ENCODE results near the gene HOXB7.

HOXB7 gene

DNA sequence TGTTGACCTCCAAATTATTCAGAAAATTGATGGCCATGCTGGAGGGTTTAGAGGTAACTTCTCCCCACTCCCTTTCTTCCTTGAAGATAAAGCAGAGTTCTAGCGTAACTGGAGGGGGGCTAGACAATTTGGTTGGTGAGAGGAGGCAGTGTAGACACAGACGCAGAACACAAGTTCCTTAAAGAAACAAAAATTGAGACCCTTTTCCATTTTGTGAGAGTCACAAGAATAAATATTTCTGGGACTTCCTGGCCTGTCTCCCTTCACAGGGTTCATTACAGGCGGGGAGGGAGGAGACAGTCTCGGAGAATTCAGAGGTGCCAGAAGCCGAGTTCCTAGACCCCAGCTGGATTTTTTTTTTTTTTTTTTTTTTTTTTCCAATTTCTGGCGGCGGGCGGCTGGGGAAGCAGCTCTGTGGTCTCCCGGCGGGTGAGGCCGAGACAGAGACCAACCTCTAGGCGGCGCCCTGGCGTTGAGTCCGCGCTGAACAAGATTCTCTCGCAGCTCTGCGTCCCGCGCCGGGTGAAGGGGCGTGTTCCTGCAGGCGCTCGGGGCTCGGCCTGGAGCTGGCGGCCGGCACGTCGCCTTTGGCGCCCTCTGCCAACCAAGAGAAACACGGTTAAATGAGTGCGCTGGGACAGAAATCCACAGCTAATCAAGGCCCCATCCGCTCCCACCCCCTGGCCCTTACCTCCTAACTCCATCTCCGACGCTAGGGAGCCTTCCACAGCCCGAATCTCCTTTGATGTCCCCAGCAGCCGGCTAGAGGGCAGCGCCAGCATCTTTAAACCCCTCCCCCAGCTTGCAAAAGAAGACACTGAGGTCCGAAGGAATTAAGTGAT is 25.6 kb upstream of the HOXB7 start:
- DNase-seq (ENCODE audit: low spot score): peak; percentile 82

DNA sequence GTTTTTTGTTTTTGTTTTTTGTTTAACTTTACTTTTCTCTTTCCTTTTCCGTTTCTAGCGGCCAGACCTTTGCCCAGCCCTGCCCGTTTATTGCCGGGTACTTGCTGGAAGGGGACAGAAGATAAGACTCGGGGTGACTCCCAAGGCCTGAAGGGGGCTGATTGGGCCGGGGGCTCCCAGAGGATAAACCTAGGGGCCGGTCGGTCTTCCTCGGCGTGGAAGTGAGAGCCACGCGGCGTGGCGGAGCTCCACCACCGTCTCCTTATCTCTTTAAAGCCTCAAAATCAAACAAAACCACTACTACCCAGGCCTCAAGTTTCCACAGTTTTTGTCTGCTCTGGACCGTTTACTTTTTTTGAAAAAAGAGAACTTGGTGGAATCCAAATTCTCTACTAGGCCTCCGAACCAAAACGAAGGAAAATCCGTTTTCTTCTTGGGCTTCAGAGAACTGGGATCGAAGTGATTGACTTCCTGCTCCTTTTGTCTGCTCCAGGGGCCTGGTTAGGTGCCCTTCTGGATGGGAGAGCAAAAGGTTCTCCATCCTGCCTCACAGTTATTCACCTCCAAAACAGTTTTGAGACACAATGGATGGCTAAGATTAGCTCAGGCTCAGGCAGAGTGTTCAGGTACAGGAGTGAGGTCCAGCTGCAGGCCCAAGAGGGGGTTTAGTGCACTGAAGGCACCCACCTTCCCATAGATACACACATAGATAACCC is 23.8 kb upstream of the HOXB7 start:
- no peak for DNase-seq (ENCODE audit: low spot score)

DNA sequence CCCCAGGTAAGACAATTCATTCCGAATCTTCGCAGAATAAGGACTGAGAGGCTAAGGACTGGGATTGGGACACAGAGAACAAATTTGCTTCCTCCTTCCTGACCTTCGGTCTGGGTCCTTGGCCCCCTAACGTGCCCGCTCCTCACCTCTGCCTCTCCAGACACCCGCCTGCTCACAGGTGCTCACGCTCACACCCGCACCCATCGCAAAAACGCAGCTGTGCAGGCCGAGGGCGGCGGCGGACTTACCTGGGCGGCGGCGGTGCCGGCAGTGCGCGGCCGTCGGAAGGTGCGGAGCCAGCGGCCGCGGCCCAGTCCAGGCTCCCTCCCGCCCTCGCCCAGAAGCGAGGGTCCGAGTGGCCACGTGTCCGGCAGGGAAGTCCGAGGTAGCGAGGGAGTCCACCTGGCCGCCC is 22.5 kb upstream of the HOXB7 start:
- DNase-seq (ENCODE audit: low spot score): no peak

DNA sequence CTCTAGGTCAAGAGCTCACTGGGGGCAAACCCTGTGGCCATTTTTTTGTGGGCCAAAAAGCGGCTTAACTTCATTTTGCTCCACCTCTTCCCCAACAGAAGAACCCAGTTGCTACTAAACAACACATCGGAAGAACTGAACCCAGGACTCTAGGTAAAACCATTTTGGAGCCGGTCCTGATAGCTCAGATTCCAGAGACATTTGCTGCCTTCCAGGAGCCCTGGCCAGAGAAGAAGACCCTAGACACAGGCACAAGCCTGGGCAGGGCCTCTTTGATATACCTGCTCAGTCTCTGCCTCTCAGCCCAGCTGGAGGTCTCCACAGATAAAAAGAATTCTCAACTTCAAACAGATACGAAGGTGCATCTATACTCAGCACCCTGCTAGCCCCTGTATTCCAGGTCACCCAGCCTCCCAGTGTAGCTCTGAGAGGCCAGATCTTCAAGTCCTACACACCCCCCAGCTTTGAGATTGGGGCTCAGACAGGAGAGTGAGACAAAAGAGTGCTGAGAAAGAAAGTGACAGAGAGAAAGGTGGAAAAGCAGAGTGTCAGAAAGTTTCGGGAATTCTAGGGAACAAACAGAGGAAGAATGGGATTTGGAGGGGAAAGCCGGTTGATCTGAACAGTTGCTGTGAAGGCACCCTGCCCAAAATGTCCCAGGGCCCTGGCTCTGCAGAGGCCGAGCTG is 21.9 kb upstream of the HOXB7 start:
- DNase-seq (ENCODE audit: low spot score): no peak

DNA sequence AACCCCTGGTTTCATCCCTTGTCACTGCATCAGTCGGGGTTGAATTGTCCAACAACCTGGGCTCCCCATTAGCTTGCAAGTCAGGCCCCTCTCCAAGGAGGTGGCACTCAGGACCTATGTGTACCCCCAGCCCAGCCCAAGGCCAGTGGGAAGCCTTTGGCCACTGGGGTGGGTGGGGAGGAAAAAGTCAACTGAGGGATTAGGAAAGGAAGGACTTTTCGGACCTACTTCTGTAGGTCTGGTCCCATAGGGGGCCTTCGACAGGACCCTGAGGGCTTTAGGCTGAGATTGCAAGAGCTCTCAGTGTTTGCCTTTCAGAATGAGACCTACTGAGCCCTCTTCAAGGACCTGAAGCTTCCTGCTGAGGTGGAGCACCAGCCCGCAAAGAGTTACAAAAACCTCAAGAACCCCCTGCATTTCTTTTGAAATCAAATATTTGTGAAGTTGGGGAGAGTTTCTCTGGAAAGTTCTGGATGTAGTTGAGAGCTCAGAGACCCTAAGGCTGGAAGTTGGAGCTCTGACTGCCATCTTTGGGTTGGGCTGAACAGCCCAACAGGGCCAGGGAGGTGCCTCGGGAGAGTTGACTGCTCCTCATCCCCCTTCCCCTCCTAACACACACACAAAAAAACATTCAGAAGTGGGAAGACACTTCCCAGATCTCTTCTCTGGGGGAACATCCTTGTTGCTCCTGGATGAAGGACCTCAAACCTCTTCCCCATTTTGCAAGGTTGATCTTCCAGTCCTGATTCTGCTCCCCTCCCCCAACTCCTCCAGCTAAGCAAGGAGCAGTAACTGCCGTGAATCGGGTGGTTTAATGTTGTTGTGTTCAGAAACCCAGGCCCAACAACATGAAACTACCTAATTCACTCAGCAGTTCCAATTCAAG is 21.1 kb upstream of the HOXB7 start:
- no peak for DNase-seq (ENCODE audit: low spot score)

DNA sequence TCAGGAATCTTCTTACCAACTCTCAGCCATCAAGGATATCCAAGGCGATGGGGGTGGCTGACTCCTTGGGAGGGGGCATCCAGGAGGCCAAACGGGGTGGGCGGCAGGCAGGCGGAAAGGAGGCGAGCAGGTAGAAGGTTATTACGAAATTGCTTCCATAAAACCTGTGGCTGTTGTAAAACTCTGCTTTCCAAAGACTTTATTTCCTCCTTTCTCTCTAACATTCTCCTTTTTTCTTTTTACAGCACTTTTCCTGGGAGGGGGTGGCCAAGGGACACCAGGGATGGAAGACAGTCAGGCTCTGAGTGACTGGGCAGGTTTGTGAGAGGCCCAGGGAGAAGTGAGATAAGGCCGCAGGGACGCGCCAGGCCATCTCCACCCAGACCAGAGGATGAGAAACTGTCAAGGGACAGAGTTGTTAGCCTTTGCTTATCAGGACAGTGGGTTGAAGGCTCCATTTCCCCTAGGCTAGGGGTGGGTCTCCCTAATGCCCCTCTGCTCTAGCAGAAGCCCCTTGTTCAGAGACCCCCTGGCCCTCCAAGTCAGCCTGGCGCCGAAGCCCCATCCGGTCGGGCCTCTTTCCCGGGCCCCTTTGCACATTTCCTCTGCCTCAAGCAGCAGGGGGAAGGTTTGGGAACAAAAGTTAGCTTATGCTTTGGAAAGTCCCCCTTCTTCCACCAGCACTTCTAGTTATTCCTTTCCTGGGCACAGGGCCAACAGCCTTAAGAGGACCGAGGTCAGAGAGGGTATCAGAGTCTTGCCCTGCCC is 20.3 kb upstream of the HOXB7 start:
- DNase-seq (ENCODE audit: low spot score): no peak

DNA sequence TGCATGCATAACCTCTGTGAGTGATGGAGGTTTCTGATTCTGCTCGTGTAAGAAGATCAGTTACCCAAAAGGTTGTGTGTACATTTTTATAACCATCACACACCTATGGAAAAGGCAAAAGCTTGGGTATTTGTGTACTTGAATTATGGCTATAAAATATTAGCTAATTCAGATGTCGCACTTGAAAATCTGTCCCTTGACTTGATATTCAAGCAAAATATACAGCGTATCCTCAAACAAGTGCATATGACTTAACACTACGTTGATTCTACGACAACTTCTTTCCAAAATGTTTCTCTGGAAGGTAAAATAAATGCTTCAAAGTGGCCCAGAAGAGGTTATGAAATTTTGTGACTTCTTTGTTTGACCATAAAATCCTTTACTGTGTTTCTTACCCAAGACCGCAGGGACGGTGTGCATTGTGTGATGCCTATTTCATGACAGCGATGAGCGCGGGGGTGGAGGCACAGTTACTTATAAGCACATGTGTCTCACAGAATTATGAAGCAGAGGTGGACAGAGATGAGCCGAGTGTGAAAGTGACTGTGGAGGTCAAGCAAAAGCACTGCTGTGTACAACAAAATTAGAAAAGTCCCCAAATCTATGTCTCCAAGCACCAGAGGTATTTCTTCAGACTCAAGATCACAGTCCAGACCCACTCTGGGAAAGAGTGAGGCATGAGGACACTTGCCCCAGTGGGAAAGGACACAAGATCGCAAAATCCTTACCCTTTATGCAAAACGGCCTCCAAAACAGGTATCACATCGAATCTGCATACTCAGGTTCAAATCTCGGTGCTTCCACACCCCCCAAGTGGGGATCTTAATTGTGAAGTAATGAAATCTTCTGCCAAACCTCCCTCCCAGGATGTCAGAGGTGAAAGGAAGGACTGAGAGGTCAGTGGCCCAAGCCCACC is 19.4 kb upstream of the HOXB7 start:
- no peak for DNase-seq (ENCODE audit: low spot score)

DNA sequence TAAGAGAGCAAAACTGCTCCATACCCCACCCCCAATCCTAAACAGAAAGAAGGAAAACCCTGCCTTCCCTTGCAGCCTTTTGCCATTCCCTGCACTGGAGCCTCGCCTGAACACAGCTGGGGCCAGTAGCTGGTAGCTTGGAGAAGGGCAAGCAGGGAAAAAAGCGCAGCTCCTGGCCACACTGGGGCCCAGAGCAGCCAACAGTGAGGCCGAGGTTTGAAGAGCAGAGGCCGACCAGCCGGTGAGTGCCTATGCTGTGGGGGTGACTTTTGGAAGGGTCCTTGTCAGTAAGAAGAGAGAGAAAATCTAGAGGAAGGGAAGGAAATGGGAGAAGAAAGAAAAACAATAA is 18.6 kb upstream of the HOXB7 start:
- DNase-seq (ENCODE audit: low spot score): no peak

DNA sequence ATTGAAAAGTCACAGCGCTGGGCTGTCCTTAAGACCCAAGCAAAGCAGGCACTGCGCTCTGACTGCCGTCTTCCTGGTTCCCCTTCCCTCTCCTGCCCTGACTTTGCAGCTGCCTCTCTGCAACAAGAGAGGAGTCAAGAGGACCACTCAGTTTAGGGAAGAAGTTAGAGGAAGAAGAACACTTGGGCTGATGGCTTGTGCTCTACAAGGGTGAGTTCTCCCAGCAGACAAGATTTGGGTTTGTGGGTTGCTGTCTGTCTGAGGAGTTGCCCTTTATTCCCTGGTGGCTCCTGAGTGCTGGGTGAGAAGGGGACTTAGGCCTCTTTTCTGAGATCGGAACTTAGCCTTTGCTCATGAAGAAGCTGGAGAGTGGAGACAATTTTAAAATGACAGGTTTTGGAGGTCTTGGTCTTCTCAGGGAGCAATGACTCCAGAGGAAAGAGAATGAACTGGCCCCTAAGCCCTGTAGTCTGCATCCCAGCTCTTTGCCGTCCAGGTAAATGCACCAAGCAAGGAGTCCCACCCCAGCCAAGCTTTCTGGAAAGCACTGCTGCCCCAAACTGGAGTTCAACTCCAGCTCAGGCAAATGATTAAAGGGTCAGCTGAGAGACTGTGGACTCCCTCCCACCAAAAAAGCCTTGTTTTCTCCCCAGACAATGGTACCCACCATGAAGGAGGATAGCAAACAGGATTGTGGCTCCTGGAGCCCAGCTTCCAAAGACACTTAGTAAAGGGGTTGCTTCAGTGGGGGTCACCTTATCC is 18.0 kb upstream of the HOXB7 start:
- no peak for DNase-seq (ENCODE audit: low spot score)

DNA sequence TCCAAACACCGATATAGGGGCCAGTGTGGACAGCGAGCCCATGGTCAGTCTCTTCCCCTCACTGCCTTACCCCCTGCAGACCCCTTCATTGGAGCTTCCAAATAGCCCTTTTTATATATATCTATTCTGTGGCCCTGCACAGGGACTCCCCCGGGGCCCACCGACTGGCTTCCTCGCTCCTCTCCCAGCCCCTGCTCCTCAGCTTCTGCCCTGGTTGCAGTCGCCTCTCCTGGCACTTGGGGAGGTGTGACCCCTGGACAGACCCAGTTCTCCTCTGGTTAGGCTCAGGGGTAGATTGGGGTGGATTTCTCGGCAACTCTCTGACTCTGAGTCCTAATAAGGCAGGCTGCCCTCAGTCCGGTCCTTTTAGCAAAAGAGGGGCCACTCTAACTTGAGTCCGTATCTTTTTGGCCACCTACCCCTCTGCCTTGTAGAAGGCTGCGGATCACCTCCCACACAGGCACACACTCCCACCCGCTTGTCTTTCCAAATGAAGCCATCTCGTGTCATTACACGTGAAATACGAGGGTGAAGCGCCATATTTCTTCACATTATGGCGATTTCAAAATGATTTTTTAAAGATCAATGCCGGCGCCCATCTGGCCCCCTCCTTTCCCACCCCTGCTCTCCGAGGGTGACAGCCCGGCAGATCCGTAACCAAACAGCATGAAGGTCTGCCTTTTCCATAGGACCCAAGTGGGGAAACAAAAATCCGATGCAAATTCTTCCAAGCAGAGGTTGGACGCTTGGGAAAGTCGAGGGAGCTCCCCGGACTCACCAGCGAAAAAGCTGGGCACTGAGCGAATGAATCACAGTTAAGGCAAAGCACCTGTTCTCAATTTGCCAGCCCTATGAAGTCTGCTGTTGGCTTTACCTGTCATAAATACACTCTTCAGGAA is 17.1 kb upstream of the HOXB7 start:
- no peak for DNase-seq (ENCODE audit: low spot score)

DNA sequence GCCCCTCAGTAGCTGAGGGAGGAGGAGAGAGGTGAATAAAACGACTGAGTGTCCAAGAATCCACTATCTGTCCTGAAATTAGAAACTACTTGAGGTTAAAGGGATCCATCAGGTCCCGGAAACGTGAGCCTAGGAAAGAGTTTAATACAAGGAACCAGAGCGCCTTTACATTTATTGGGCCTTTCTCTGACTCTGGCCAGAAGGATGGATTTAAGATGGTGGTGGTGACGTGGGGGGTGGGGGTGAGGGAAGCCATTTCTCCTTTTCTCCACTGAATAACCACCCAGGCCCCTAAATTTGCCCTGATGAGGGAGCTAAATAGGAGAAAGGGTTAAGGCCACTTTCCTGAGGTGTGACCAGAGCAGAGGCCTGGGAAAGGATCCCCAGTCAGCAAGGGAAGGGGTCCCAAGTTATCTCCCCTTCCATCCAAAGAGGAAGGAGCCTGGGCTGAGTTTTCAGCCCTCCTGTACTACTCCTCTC is 16.3 kb upstream of the HOXB7 start:
- DNase-seq (ENCODE audit: low spot score): no peak

DNA sequence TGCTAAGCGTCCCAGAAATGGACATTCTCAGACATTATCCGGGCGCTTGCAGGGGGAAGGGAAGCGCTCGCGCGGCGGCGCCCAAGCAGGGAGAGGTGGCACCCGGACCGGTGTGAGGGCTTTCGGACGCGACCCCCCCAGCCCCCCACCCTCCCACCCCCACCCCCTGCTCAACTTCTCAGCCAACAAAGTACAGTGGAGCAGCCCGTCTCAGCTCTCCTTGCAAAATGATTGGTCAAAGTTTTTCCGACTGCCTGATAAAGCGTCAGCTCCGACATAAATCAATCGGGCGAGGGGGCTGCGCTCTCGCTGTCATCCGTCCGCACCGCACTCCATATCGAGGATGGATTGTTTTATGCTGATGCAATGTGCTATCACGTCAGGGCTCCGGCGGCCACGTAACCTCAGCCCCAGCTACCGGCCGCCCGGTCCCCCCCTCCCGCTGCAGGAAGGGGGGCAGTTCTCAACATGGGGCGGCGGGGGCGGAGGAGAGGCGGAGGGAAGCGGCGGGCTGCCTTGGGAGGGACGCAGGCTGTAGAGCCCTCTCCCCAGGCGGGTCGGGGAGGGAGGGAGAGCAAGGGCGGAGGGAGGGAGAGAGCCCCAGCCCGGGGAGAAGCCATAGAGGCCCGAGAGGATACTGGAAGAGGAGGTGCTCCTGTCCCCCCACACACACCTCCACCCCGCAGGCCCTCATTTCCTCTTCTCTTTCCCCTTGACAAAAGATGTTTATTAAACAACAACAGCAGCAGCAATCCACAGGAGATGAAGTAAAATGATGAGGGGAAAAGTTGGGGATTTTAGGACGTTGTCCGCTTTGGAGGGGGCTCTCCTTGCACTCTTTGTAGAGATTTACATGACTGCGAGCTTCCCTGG is 15.7 kb upstream of the HOXB7 start, which contains the start of gene HOXB9:
Gene HOXB9 (minus strand): TSS at position 114 of the 873 bp plus-strand sequence. CDS start 89 bp downstream, at position 25.
- DNase-seq (ENCODE audit: low spot score): no peak

DNA sequence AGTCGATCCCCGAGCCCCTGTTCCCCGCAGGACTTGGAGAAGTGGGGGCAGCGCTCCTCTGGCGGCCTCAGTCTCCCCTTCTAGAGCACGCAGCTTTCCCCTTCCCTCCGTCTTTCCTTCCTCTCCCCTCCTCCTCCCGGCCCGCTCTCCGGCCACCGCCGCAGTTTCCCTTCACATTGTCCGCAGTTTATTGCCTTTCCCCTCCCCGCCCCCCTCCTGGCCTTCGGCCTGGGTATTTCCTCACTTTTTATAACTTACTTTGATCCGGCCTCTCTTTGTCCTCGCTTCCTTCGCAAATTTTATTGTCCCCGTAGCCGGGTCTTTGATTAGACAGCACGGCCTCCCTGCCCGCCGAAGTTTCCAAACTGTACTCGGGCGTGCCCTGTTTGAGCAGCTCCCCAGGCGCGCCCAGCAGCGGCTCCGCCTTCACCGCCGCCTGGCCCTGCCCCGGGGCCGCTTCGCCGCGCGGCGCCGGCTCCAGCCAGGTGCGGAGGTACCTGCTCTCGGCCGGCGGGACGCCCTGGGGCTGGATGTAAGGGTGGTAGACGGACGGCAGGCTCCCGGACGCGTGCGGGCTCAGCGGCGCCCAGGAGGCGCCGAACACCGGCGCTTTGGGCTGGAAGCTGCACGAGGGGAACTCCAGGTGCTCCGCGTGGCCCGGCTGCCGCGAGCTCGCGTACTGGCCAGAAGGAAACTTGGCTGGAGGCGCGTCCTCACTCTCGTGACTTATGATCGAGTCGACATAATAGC is 14.9 kb upstream of the HOXB7 start:
- DNase-seq (ENCODE audit: low spot score): no peak

DNA sequence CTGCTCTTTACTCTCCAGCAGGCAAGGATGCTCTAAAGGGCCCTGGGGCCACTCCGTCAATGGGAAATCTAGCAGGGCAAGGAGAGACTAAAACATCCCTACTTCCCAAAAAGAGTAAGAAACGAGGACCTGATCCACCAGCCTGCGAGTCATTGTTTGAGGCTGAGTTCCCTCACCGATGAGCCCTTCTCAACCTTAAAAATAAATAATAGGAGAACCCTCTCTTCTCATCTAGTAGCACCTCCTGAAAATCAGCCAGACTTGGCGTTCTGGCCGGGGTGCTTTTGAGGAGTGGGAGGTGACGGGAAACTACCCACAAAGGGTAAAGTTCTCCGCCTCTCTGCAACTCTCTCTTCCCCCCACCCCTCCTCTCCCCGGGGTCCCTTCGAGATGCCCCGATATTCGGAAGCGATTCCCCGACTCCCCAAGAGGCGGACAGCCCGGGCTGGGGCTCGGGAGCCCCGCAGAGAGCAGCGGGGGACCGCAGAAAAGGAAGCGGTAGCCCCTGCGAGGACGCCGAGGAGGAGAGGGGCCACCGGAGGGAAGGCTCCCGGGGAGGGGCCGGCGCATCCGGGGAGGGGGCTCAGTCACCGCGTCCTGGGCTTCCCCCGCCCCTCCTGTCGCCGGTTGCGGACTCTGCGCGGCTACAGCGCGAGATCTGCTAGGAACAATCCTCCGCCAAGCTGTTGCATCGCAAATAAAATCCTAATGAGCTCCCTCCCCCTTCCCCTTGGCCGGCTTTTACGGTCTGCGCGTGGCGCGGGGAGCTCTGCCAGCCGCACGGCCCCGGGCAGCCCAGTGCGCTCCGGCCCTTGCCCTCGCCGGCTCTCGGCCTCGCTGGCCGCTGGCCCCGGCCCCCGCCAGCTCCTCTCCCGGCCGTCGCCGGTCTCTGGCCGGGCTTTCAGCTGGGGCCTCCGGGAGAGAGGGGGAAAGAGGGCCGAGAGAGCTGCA is 14.0 kb upstream of the HOXB7 start:
- no peak for DNase-seq (ENCODE audit: low spot score)

DNA sequence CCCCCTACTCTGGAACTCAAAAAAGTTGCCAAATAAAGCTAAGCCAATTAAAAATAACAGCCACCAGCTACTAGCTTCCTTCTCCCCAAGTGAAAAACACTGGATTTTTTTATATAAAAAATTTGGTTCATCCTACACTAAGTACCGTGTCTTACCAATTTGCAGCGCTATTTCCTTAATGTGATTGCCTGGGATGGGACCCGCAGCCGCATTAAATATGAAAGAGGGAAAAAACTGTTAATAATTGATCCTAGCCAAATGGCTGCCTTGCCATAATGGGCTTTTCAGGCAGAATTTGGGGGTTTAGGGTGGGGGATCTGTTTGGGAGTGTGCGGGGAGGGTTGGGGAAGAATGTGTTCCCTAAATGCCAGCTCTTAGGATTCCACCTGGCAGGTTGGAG is 13.3 kb upstream of the HOXB7 start:
- DNase-seq (ENCODE audit: low spot score): no peak
